CD4-positive, alpha-beta T cell treated with Interleukin-17A for 4 hours (primary cell): Measurements from ENCODE around the gene KRTAP10-1.

Source experiments
- DNase-seq: peaks from one replicate; pipeline ENCODE4 v3.0.0-alpha.2; 2020; ENCODE audit warnings: mixed read lengths

KRTAP10-1 gene

DNA sequence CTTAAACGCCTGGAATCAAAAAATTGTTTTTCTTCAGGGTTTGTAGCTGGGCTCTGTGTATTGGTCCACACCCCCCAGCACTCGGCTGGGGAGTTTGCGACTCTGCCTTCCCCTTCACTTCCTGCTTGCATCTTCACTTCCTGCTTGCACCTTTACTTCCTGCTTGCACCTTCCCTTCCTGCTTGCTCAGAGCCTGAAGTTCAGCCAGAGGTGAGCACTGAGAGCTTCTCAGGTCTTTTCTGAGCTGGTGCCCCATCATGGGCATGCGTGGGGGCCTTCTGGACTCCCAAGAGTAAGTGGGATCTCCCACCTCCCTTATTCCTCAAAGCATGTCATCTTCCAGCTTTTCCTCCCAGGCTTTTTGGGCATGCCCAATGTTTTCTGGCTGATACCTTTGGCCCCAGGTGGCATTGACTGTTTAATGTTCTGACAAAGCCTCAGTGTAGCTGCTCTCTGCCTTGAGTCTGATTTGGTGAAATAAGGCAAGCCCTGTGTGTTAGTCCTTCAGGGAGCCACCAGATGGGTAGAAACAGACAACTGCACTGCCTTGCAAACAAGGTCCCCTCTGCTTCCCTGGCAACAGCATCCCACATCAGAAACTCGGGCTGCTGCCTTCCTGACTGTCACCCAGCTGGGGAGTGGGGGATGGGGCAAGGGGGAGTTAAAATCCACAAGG lies 7.8 kb upstream of the KRTAP10-1 start:
- DNase-seq: peak; percentile 66

GRCh38 chr21:44544566-44544965 lies 4.6 kb upstream of the KRTAP10-1 start:
- DNase-seq: no peak

- no peak for DNase-seq
These were observed 2.7 kb upstream of the KRTAP10-1 start for GRCh38 chr21:44542716-44543115.

DNA sequence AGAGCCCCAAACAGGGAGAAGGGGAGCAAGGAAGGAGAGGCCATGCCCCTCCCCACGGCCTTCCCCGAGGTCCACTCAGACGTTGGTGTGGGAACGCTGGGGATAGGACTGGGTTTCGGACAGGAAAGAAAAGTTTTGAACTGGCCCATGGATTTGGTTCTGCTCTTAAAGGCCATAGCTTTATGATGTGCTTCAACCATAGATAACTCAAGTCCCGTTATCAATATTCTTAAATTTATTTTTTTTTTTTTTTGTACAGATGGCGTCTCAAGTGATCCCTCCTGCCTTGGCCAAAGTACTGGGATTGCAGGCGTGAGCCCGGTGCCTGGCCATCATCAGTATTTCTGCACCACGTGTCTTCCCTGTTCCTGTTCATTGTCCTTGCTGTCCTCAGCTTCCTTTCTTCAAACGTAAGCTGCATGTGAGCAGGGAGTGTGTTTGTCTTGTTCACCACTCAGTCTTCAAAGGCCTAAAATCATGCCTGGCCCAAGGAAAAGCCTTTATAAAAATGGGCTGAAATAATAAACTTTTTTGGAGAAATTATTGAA lies 820 bp upstream of the KRTAP10-1 start:
- DNase-seq: no peak

- no peak for DNase-seq
These were observed 949 bp downstream of the KRTAP10-1 start for GRCh38 chr21:44539046-44539445.

DNA sequence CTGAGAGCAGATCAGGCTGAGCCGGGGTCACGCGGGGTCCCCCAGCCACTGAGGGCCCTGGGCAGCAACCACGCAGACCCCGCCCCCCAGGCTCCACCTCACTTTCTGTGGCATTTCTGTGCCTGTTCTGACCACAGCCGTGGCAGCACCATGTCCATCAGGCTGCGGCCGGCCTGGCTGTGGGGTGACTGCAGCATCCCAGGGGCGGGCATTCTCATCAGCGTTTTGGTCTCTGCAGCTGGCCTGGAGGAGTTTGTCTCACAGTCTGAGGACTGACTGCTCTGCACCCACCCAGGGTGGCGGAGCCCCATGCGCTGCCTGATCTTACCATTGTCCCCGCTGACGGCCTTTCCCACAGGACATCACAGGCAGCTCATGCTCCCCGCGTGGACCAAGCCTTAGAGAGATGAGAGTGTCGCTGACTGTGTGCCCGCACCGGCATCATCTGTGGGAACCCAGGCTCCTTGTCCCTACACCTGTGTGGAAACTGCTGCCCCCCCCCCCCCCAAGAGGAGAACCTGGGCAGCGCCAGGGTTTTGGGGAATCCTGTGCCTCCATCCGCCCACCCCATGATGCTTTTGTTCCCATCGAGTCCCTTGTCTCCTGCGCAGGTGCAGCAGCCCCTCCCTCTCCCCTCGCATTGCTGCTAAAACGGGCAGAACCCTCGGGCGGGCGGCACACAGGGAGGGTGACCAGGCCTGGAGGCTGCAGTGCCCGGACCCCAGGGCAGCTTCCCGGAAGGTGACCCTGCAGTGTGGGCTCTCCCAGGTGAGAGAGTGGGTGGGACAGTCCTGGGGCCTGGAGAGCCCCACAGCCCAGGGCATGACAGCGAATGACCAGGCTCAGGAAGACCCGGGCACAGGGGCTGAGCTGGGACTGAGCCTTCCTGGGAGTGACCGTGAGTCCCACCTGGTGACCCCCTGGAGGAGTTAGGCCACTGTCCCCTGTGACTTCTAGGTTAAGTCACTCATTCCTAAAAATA lies 1.8 kb downstream of the KRTAP10-1 start:
- no peak for DNase-seq

- DNase-seq: no peak
These were observed 4.0 kb downstream of the KRTAP10-1 start for GRCh38 chr21:44535963-44536362.

DNA sequence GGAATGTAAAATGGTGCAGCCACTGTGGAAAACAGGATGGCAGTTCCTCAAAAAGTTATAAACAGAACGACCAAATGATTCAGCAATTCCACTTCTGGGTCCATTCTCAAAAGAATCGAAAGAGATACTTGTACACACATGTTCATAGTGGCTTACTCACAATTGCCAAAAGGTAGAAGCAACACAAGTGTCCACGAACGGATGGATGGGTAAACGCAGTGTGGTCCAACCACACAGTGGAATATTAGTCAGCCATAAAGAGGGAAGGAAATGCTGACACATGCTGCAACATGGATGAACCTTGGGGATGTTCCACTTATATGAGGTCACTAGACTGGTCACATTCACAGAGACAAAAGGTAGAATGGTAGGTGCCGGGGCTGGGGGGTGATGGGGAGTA lies 5.3 kb downstream of the KRTAP10-1 start:
- no peak for DNase-seq

DNA sequence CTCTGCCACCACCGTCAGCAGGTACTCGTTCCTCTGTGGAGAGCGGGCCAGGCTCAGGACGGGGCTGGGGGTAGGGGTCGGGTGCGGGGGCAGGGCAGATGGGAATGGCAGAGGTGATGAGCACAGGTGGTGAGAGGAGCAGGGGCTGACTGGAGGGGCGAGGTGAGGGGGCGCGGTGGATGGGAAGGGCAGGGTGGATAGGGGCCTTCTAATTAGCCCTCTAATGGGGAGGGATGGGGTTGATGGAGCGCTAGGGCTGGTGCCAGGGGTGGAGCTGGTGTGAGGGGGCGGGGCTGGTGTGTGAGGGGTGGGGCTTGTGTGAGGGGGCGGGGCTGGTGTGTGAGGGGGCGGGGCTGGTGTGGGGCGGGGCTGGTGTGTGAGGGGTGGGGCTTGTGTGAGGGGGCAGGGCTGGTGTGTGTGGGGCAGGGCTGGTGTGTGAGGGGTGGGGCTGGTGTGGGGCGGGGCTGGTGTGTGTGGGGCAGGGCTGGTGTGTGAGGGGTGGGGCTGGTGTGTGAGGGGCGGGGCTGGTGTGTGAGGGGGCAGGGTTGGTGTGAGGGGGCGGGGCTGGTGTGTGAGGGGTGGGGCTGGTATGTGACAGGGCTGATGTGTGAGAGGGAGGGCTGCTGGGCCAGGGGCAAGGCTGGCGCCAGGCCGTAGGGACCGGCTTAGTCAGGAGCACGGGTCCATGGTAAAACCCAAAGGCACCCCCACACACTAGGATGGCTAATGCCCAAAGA lies 5.9 kb downstream of the KRTAP10-1 start:
- DNase-seq: no peak

DNA sequence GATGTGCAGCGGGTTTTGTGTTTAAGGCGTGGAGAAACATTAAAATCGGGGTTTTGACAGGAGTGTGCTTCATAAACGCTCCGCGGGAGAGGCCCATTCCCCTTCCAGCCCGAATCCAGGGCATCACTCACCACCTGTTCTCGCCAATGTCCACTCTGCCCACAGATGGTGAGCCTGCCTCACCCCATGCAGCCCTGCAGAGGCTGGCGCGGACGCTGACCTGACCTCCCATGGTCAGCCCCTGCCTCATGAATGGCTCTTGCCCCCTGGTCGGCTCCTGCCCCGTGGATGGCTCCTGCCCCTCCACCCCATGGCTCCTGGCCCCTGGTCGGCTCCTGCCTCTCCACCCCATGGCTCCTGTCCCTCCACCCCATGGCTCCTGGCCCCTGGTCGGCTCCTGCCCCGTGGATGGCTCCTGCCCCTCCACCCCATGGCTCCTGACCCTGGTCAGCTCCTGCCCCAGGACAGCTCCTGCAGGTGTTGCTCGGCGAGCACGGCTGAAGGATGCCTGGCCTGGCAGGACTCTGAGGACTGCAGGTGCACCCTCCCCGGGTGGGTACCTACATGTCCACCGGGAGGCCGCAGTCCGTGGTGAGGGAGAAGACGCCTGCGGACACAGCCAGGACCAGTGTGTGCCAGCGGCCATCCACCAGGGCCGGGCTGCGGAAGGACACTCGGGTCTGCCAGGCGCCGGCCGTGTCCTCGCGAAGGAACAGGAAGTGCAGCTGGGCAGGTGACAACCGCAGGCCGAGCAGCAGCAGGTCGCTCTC lies 6.7 kb downstream of the KRTAP10-1 start:
- no peak for DNase-seq

DNA sequence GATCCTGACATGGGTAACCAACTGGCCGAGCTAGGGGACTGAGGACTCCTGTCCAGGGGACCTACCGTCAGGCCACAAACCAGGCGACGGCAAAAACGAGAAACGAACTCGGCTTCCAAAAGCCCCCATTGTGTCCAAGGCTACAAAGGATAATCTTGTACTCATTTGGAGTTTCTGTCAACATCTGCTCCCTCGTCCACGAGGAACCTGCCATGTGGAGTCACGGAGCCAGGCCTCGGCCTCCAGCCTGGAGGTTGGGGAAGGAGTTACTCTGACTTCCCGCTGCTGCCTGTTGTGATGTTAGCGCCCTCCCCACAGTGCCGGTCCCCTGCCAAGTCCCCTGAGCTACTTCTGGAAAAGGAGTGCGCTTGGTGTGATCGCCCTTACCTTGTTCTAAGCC lies 7.3 kb downstream of the KRTAP10-1 start:
- no peak for DNase-seq

- no peak for DNase-seq
These were observed 8.1 kb downstream of the KRTAP10-1 start for GRCh38 chr21:44531606-44532564.

DNA sequence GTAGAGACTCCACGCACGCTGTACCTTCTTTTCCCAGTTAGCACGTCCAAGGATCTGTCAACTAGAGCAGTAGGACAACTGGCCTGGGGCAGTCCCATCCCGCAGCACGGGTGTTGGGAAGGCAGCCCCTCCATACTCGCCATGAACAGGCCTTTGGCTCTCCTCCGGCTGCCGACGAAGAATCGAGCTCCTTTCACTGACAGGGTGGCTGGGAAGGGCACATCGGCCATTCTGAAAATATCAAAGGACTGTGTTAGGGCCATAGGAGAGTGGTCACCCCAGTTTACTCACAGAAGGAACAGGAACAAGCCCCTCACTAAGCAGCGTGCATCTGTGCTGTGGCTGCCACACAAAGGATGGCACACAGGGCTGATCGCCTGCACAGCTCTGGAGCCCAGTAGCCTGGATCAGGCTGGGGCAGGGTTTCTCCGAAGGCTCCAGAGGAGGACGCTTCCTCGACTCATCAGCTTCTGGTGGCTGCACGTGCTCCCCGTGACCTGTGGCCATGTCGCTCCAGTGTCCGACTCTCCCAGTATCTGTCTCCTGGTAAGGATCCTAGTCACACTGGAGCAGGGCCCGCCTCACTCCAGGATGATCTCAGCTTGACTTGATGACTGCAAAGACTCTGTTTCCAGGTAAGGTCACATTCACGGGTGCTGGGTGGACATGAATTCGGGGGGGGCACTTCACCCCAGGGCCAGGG lies 8.9 kb downstream of the KRTAP10-1 start:
- no peak for DNase-seq

DNA sequence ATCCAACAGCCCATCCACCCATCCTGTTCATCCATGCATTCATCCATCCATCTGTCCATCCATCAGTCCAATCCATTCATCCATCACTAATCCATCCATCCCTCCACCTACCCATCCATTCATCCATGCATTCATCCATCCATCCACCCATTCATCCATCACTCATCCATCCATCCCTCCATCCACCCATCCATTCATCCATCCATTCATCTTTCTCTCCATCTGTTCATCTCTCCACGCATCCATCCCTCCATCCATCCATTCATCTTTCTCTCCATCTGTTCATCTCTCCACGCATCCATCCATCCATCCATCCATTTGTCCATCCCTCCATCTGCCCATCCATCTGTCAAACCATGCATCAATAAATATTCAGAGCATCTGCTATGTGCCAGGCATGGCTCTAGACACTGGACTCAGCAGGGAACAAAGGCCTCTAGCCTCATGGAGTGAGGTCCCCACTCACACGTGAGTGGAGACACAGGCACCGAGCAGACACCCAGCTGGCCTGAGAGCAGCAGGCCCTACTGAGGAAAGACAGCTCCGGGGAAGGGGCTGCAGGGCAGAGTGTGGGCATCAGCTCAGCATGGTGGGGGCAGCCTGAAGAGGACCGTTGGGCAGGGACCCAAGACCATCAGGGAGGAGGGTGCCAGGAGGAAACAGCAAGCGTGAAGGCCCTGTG lies 9.6 kb downstream of the KRTAP10-1 start:
- DNase-seq: no peak

DNA sequence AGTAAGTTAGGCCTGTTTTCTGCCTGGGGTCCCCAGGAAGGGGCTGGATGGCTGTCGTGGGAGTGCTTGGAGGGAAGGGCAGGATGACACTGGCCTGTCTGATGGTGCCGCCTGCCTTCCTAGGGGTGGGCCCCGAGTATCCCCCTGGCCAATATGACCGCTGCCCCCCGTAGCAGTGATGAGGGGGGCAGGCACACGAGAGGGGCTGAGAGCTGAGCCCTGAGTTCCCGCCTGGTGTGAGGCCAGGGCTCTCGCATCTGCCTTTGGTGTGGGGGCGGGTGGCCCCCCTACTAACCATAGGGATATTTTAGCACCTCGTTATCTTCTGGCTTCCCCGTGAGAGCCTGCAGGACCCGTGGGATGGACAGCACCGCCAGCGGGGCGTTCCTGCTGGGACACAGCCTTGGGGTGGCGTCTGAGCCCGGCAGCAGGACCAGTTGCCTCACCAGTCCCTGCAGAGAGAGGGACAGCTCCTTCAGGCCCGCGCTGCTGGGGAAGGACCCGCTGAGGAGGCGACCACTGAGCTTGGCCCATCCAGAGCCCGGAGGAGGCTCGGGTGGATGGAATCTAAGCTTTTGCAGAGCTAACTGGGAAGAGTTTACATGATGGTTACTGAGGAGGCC lies 10.4 kb downstream of the KRTAP10-1 start:
- DNase-seq: no peak

- no peak for DNase-seq
These were observed 11.0 kb downstream of the KRTAP10-1 start for GRCh38 chr21:44529011-44529421.

DNA sequence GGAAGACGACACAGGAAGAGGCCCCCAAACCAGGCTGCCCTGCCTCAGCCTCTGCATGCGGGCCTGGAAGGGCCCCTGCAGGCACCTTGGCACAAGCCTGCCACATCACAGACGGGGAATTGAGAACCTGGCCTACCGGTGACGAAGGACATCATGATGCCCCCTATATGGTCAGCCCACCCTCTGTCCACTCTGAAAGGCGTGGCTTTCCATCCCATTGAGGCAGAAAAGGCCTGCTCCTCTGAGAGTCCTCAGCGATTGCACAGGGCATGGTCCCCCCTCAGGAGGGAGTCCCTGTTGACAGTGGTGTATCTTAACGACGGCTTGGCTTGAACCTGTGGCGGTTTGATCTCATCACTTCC lies 11.4 kb downstream of the KRTAP10-1 start:
- DNase-seq: no peak

- no peak for DNase-seq
These were observed 11.9 kb downstream of the KRTAP10-1 start for GRCh38 chr21:44527983-44528633.
